GM21737 (cell line): ENCODE data around the gene OR1E2.
"Not testable (repeated sequence)": the region's sequence is repeated elsewhere in the genome, so short reads cannot be mapped to it uniquely, and the experiment has no call there.

Source experiments
- ATAC-seq: cut with Tn5 transposase; IDR thresholded peaks from one replicate; pipeline ENCODE4 v1.9.1; 2021; ENCODE audit warnings: mild to moderate bottlenecking, moderate library complexity; ENCODE audit not compliant: unreplicated experiment

OR1E2 gene

DNA sequence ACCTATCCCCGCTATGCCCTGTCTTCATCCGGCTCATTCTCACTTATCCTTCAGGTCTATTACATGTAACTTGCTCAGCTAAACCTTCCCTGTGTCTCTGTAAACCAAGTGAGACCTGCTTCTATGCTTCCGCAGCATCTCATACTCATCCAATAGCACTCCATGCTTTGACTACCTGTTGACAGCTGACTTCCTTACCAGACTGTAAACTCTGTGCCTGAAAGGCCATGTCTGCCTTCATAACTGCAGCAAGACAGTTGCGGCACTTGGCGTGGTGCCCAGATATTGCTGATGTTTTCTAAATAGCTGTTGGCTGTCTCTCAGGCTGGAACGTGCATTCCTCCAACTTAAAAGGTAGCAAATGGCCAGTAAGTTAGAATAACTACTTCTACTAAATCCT lies 33.6 kb downstream of the OR1E2 start:
- ATAC-seq = no peak

GRCh38 chr17:3398310-3398709 lies 35.3 kb downstream of the OR1E2 start, which contains the start of gene OR1E1:
OR1E1 (minus strand) TSS chr17:3398410; CDS start chr17:3398410, 0 bp downstream.
- no peak for ATAC-seq

DNA sequence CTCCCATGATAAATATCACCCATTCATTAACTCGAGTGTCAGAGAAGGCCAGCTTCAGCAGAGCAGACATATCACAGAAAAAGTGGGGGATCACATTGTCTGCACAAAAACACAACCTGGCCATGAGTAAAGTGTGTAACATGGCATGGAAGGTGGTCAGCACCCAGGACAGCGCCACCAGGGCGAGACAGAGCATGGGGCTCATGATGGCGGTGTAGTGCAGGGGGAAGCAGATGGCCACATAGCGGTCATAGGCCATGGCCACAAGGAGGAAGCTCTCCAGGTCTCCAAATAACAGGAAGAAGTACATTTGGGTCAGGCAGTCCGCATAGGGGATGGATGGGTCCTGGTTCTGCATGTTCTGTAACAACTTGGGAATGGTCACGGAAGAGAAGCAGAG lies 35.8 kb downstream of the OR1E2 start:
- ATAC-seq = not testable (repeated sequence)

DNA sequence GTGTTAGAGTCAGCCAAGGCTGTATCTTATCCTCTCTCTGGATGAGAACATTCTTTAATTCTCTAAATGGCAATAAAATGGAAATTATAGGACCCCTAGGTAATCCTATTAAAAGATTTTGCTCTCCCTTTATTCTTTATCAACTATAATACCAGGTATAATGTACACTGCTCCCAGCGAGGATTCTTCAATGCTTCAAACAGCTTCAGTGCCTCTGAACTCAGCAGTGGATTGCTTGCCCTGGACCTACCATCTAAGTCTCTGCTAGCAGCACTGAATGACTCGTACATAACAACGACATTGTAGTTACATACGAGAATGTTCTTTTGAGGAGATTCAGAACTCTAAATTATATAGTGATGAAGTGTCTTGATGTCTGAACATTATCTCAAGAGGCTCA lies 43.9 kb downstream of the OR1E2 start:
- no peak for ATAC-seq

DNA sequence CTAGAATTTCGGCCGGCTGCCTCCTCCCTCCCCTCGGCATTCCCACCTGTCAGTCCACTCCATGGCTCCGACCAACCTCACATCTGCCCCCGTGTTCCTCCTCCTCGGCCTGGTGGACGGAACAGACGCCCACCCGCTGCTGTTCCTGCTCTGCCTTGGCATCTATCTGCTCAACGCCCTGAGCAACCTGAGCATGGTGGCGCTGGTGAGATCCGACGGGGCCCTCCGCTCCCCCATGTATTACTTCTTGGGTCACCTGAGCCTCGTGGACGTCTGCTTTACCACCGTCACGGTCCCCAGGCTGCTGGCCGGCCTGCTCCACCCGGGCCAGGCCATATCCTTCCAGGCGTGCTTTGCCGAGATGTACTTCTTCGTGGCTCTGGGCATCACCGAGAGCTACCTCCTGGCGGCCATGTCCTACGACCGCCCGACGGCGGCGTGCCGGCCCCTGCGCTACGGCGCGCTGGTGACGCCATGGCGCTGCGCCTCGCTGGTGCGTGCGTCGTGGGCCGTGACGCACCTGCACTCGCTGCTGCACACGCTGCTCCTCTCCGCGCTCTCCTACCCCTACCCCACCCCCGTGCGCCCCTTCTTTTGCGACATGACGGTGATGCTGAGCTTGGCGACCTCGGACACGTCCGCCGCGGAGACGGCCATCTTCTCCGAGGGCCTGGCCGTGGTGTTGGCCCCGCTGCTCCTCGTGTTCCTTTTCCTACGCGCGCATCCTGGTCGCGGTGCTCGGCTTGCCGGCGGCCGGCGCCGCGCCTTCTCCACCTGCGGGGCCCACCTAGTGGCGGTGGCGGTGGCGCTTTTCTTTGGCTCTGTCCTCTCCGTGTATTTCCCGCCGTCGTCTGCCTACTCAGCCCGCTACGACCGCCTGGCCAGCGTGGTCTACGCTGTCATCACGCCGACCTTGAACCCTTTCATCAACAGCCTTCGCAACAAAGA lies 47.5 kb downstream of the OR1E2 start, which contains the start of gene OR3A2:
Gene OR3A2, minus strand, starts transcription at position 440 of the 948 bp plus-strand sequence.
- no peak for ATAC-seq
